Measurements from ENCODE around the gene ZNF628.

DNA sequence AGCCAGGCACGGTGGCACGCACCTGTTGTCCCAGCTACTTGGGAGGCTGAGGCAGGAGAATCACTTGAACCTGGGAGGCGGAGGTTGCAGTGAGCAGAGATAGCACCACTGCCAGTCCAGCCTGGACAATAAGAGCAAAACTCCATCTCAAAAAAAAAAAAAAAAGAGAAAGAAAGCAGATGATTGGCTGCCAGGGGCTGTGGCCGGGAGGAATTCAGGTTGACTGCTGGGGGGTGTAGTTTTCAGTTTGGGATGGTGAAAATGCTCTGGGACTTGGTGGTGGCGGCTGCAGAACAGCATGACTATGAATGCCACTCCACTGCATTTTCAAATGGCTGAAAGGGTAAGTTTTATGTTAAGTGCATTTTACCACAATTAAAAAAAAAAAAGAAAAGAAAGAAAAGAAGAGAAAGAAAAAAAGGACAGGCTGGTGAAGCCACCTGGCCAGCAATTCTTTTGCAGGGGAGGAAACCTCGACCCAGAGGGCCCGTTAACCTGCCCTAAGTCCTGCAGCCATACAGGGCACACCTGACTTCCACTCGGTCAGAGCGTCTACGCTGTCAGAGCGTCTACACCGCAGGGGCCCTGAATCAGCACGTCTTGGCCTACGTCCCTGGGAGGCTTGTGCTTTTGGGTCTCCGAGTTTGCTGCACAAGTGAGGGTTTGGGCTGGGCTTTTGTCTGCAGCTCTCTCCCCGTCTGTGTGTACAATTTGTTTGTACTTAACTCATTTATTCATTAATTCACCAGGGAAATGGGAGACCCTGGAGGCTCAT is 18.5 kb upstream of the ZNF628 start:
- TF ChIP-seq, protein P1, sequence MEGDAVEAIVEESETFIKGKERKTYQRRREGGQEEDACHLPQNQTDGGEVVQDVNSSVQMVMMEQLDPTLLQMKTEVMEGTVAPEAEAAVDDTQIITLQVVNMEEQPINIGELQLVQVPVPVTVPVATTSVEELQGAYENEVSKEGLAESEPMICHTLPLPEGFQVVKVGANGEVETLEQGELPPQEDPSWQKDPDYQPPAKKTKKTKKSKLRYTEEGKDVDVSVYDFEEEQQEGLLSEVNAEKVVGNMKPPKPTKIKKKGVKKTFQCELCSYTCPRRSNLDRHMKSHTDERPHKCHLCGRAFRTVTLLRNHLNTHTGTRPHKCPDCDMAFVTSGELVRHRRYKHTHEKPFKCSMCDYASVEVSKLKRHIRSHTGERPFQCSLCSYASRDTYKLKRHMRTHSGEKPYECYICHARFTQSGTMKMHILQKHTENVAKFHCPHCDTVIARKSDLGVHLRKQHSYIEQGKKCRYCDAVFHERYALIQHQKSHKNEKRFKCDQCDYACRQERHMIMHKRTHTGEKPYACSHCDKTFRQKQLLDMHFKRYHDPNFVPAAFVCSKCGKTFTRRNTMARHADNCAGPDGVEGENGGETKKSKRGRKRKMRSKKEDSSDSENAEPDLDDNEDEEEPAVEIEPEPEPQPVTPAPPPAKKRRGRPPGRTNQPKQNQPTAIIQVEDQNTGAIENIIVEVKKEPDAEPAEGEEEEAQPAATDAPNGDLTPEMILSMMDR (IDR thresholded peaks at IDR 0.05) = no peak
- TF ChIP-seq POLR2AphosphoS5 (IDR thresholded peaks at IDR 0.05) (no peak), EP300 (IDR thresholded peaks at IDR 0.05) (no peak)

All from gastroesophageal sphincter (tissue), 3 donors.